Panc1 (cell line): ENCODE measurements around the gene EIF4G3. TPM values are rescaled to one million over a fixed set of nuclear protein-coding genes. Genes with fewer than 3 reads are reported as not detected.

Source experiments
- ATAC-seq: fragments of 200-7000 bp; cut with Tn5 transposase; 2 replicates; pipeline ENCODE4 v1.9.1; 2020; ENCODE audit warnings: mild to moderate bottlenecking, moderate library complexity
- BruUV-seq: library from RNA; stranded (reverse); fragments of 400-500 nt; replicated peaks from 2 replicates; lab custom pipeline; 2021; lab: Mats Ljungman, UMichigan
- CTCF ChIA-PET: fragments of 300-600 bp; sonication (Branson Sonifier 250); formaldehyde crosslinking; loops from one replicate; lab custom pipeline; 2022; ENCODE audit warnings: antibody characterized with exemption; lab: Charles Lee
- POLR2A ChIA-PET: fragments of 300-600 bp; sonication (Branson Sonifier 250); formaldehyde crosslinking; loops from one replicate; lab custom pipeline; 2022; ENCODE audit warnings: antibody characterized with exemption; lab: Charles Lee
- DNase-seq: peaks from one replicate; pipeline ENCODE4 v3.0.0-alpha.2; 2010; ENCODE audit warnings: low read depth, low spot score
- H3K27ac ChIP-seq: 2 replicates; pipeline ENCODE4 v1.5.1; 2011; ENCODE audit warnings: mild to moderate bottlenecking, low read length, inconsistent platforms
- H3K27me3 ChIP-seq: fragments of 200-500 bp; sonication (Bioruptor generic); 2 replicates; pipeline ENCODE4 v1.6.0; 2014; ENCODE audit warnings: low read length, inconsistent platforms; ENCODE audit not compliant: control insufficient read depth, insufficient read depth
- H3K36me3 ChIP-seq: fragments of 200-500 bp; sonication (Bioruptor generic); 2 replicates; pipeline ENCODE4 v1.5.1; 2014; ENCODE audit warnings: inconsistent platforms, mild to moderate bottlenecking, low read length, moderate library complexity; ENCODE audit not compliant: control insufficient read depth, insufficient read depth
- H3K4me1 ChIP-seq: 2 replicates; pipeline ENCODE4 v1.5.1; 2011; ENCODE audit warnings: inconsistent platforms, mild to moderate bottlenecking, low read length, moderate library complexity; ENCODE audit not compliant: control insufficient read depth, insufficient read depth
- H3K4me3 ChIP-seq, 2 experiments: 2 replicates each; pipeline ENCODE4 v1.5.1; 2011 to 2012; ENCODE audit warnings: low read depth in 2 of 2, low read length in 2 of 2, mild to moderate bottlenecking in 2 of 2, inconsistent platforms in 1 of 2, moderate library complexity in 1 of 2
- H3K9me3 ChIP-seq: fragments of 200-500 bp; sonication (Bioruptor generic); 2 replicates; pipeline ENCODE4 v1.5.1; 2014; ENCODE audit warnings: low read depth, mild to moderate bottlenecking, inconsistent platforms, low read length, moderate library complexity; ENCODE audit not compliant: control insufficient read depth, insufficient read depth
- POLR2AphosphoS5 ChIP-seq: IDR thresholded peaks from 2 replicates; pipeline ENCODE4 v1.6.1; 2012; ENCODE audit warnings: mild to moderate bottlenecking, low read depth, low read length, moderate library complexity
- REST ChIP-seq, 2 experiments: IDR thresholded peaks; 2 replicates each; pipeline ENCODE4 v1.6.1; 2011 to 2012; ENCODE audit warnings: low read depth in 2 of 2, control low read depth in 1 of 2, low read length in 1 of 2, mild to moderate bottlenecking in 1 of 2, moderate library complexity in 1 of 2; ENCODE audit not compliant: insufficient read depth in 1 of 2
- SIN3A ChIP-seq: IDR thresholded peaks from 2 replicates; pipeline ENCODE4 v1.6.1; 2012; ENCODE audit warnings: low read depth, mild to moderate bottlenecking, low read length, moderate library complexity, borderline replicate concordance; ENCODE audit not compliant: insufficient read depth
- TCF7L2 ChIP-seq: IDR thresholded peaks from 2 replicates; pipeline ENCODE4 v1.6.1; 2011; ENCODE audit warnings: mild to moderate bottlenecking, low read depth, low read length, inconsistent platforms
- in situ Hi-C: cut with HindIII; loops from 2 replicates; pipeline ENCODE4 v1.10.0; 2016; ENCODE audit warnings: low sequenced_read_pairs, low pct_unique_long_range_greater_than_20kb
- intact Hi-C: fragments of 100-400 bp; cut with micrococcal nuclease; formaldehyde crosslinking; loops from one replicate; pipeline ENCODE4 v1.10.0; 2022; ENCODE audit not compliant: unreplicated experiment
- total RNA-seq: library from RNA; stranded (reverse); gene quantifications from one replicate; pipeline ENCODE4 v1.2.1, GENCODE V29; 2021; ENCODE audit not compliant: unreplicated experiment
- TF ChIP-seq, protein P1 (sequence below): fragments of 450-650 bp; IDR thresholded peaks from 2 replicates; pipeline ENCODE4 v1.5.1; 2017; ENCODE audit warnings: mild to moderate bottlenecking

The EIF4G3 gene
- total RNA-seq, 1 experiment from 2014 or later: 78.6 TPM

- no peak for DNase-seq
- intact Hi-C loops (loop anchor here (5.0 to 10.0 kb wide), 2 partner anchors 214 to 502 kb away; no protein-coding TSS in a partner anchor), in situ Hi-C loops (no loop called here)
- no TSS peak for BruUV-seq
- H3K27ac ChIP-seq: no peak overlapping the region
- H3K27me3 ChIP-seq: no peaks in the 10 kb centered on the region
- H3K4me3 ChIP-seq: no peak overlapping the region
- no peak for TF ChIP-seq POLR2AphosphoS5
- TF ChIP-seq REST (IDR thresholded peaks at IDR 0.05; ENCODE audit: insufficient read depth in 1 of 2, low read depth in 2 of 2, low read length in 1 of 2): no peak
- TF ChIP-seq, protein P1, sequence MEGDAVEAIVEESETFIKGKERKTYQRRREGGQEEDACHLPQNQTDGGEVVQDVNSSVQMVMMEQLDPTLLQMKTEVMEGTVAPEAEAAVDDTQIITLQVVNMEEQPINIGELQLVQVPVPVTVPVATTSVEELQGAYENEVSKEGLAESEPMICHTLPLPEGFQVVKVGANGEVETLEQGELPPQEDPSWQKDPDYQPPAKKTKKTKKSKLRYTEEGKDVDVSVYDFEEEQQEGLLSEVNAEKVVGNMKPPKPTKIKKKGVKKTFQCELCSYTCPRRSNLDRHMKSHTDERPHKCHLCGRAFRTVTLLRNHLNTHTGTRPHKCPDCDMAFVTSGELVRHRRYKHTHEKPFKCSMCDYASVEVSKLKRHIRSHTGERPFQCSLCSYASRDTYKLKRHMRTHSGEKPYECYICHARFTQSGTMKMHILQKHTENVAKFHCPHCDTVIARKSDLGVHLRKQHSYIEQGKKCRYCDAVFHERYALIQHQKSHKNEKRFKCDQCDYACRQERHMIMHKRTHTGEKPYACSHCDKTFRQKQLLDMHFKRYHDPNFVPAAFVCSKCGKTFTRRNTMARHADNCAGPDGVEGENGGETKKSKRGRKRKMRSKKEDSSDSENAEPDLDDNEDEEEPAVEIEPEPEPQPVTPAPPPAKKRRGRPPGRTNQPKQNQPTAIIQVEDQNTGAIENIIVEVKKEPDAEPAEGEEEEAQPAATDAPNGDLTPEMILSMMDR: no peak
- no peak for TF ChIP-seq SIN3A
- no peak for TF ChIP-seq TCF7L2
- no peak for ATAC-seq
- ChIA-PET POLR2A (no interaction called here), CTCF (no interaction called here)
- no peaks in the 10 kb centered on the region for H3K36me3 ChIP-seq
- H3K9me3 ChIP-seq: no peaks in the 10 kb centered on the region
- no peaks in the 10 kb centered on the region; the same call in 1 of the 2 replicates for H3K4me1 ChIP-seq
These were observed 22.2 kb upstream of the EIF4G3 start for GRCh38 chr1:21198929-21199328.

DNA sequence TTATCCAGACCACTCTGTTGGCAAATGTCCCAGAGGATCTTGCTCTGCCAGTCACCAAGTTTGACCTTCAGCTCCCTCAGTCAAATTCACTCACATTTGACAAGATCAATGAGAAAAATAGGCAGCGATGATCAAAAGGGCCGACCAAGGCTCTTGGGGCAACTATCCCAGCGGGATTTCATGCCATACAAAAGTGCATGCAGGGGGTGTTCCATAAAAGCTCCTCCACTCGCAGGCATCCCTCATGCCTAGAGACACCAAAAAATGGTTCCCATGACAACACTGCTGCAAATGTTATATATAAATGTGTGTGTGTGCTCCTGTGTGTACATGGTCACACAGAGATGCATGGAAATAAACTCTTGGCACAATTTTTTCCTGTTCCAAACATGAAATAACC is 16.2 kb upstream of the EIF4G3 start:
- no TSS peak for BruUV-seq
- no peaks in the 10 kb centered on the region for H3K4me1 ChIP-seq
- in situ Hi-C loops: no loop called here
- H3K27me3 ChIP-seq: no peaks in the 10 kb centered on the region
- no peaks in the 10 kb centered on the region for H3K9me3 ChIP-seq
- intact Hi-C loops: loop anchor here (10.0 kb wide), 1 partner anchor 208 kb away; no protein-coding TSS in a partner anchor
- TF ChIP-seq TCF7L2 (no peak), REST (IDR thresholded peaks at IDR 0.05; ENCODE audit: insufficient read depth in 1 of 2, low read depth in 2 of 2, low read length in 1 of 2) (no peak), POLR2AphosphoS5 (no peak), SIN3A (no peak)
- TF ChIP-seq, protein P1: no peak
- no peak for ATAC-seq
- no peaks in the 10 kb centered on the region for H3K36me3 ChIP-seq
- H3K4me3 ChIP-seq: no peak overlapping the region
- CTCF ChIA-PET: no interaction called here
- no peak for DNase-seq
- POLR2A ChIA-PET: no interaction called here
- no peak overlapping the region for H3K27ac ChIP-seq
